IPS DF 6.9 (cell line): Measurements from ENCODE around the gene PEAR1.

Source experiments
- DNase-seq: peaks from one replicate; pipeline ENCODE4 v3.0.0-alpha.2; 2013; ENCODE audit warnings: low read depth, low spot score
- H3K27ac ChIP-seq: one replicate; pipeline ENCODE4 v1.5.1; 2013; ENCODE audit warnings: low read length, control low read depth
- H3K27me3 ChIP-seq: 2 replicates; pipeline ENCODE4 v1.6.1; 2013; ENCODE audit warnings: mild to moderate bottlenecking, low read length; ENCODE audit not compliant: control insufficient read depth, insufficient read depth
- H3K36me3 ChIP-seq: 2 replicates; pipeline ENCODE4 v1.6.1; 2013; ENCODE audit warnings: low read length; ENCODE audit not compliant: control insufficient read depth, insufficient read depth
- H3K4me1 ChIP-seq: 2 replicates; pipeline ENCODE4 v1.6.1; 2013; ENCODE audit warnings: low read length; ENCODE audit not compliant: control insufficient read depth, insufficient read depth
- H3K4me3 ChIP-seq: 2 replicates; pipeline ENCODE4 v1.5.1; 2013; ENCODE audit warnings: mild to moderate bottlenecking, low read length
- H3K9me3 ChIP-seq: 2 replicates; pipeline ENCODE4 v1.6.1; 2013; ENCODE audit warnings: low read length, inconsistent platforms; ENCODE audit not compliant: control insufficient read depth, insufficient read depth
- WGBS: extraction: QIAGEN DNeasy Blood & Tissue Kit; methylation state at CpG from one replicate; pipeline ENCODE4 v1.1.7; 2013; ENCODE audit warnings: mixed read lengths, missing lambda C conversion rate; ENCODE audit not compliant: insufficient read length, insufficient coverage; 5-methylcytosine and 5-hydroxymethylcytosine counted together

The PEAR1 gene

GRCh38 chr1:156927215-156928042 lies 33.9 kb downstream of the PEAR1 start:
- no CpG with 5 or more reads among the region's 64 CpGs for WGBS
- Histone ChIP-seq H3K4me3 (peak overlapping the region; percentile 35; the same call in 1 of the 2 replicates), H3K36me3 (no peaks in the 10 kb centered on the region), H3K27me3 (peaks cover 52% of the 10 kb centered on the region), H3K9me3 (no peaks in the 10 kb centered on the region), H3K27ac (no peak overlapping the region), H3K4me1 (peaks cover 4% of the 10 kb centered on the region)
- DNase-seq, result no peak

- H3K27me3 ChIP-seq, result peaks cover 45% of the 10 kb centered on the region
- H3K4me3 ChIP-seq, result no peak overlapping the region
- H3K9me3 ChIP-seq, result no peaks in the 10 kb centered on the region
- no peak overlapping the region for H3K27ac ChIP-seq
- H3K36me3 ChIP-seq, result no peaks in the 10 kb centered on the region
- no CpG with 5 or more reads among the region's 4 CpGs for WGBS
- DNase-seq, result no peak
- H3K4me1 ChIP-seq, result peaks cover 2% of the 10 kb centered on the region; the same call in 1 of the 2 replicates
Observed at GRCh38 chr1:156928043-156928602, 34.6 kb downstream of the PEAR1 start.

GRCh38 chr1:156929596-156930238 lies 36.2 kb downstream of the PEAR1 start:
- Histone ChIP-seq H3K27ac (no peak overlapping the region), H3K9me3 (no peaks in the 10 kb centered on the region), H3K4me3 (no peak overlapping the region), H3K4me1 (peaks cover 1% of the 10 kb centered on the region; the same call in 1 of the 2 replicates), H3K36me3 (no peaks in the 10 kb centered on the region), H3K27me3 (peaks cover 29% of the 10 kb centered on the region)
- no peak for DNase-seq
- WGBS, result no CpG with 5 or more reads among the region's 6 CpGs

- no CpG with 5 or more reads among the region's 4 CpGs for WGBS
- H3K9me3 ChIP-seq, result no peaks in the 10 kb centered on the region
- peaks cover 21% of the 10 kb centered on the region for H3K27me3 ChIP-seq
- no peak for DNase-seq
- H3K4me1 ChIP-seq, result no peaks in the 10 kb centered on the region; the same call in 1 of the 2 replicates
- H3K27ac ChIP-seq, result no peak overlapping the region
- H3K36me3 ChIP-seq, result no peaks in the 10 kb centered on the region
- no peak overlapping the region for H3K4me3 ChIP-seq
Observed at GRCh38 chr1:156930483-156930882, 37.0 kb downstream of the PEAR1 start.

DNA sequence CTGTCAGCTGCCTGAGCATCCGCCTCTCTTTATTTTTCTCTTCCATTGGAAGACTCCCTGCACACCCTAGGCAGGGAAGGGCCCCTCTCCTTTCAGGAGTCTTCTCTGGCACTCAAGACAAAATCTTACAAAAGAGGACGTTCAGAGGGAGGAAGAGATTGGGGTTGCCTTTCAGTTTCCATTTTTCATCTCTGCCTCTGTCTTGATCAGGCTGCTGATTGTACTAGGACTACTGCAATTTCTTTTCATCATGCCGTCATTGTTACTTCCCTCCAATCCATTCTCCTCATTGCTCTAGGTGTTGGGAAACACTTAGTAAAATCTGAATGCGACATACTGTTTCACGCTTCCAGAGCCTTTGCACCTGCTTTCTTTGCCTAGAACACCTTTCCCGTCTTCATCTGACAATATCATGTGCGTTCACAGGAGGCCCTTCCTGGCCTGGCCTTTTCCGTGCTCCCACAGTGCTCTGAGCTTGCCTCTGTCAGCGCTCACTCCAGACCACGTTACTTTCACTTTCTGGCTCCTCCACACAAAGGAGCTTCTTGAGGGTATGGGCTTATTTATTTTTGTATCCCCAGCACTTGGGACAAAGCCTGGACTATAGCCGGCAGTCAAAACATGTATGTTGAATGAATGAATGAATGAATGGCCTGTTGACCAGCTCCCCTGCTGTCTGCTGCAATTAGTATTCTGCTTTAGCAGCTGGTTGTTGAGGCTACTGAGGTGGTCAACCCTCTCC lies 37.9 kb downstream of the PEAR1 start:
- no peak overlapping the region for H3K27ac ChIP-seq
- no CpG with 5 or more reads among the region's 11 CpGs for WGBS
- H3K27me3 ChIP-seq, result peaks cover 14% of the 10 kb centered on the region
- H3K9me3 ChIP-seq, result no peaks in the 10 kb centered on the region
- peaks cover 1% of the 10 kb centered on the region; the same call in 1 of the 2 replicates for H3K4me1 ChIP-seq
- no peak overlapping the region for H3K4me3 ChIP-seq
- H3K36me3 ChIP-seq, result no peaks in the 10 kb centered on the region
- DNase-seq, result no peak

- Histone ChIP-seq H3K36me3 (no peaks in the 10 kb centered on the region), H3K4me1 (peaks cover 1% of the 10 kb centered on the region; the same call in 1 of the 2 replicates), H3K27me3 (peaks cover 7% of the 10 kb centered on the region), H3K4me3 (no peak overlapping the region), H3K9me3 (no peaks in the 10 kb centered on the region), H3K27ac (no peak overlapping the region)
- no peak for DNase-seq
- 100% methylated on average over 1 of the region's 8 CpGs for WGBS
Observed at GRCh38 chr1:156931974-156932710, 38.6 kb downstream of the PEAR1 start.

DNA sequence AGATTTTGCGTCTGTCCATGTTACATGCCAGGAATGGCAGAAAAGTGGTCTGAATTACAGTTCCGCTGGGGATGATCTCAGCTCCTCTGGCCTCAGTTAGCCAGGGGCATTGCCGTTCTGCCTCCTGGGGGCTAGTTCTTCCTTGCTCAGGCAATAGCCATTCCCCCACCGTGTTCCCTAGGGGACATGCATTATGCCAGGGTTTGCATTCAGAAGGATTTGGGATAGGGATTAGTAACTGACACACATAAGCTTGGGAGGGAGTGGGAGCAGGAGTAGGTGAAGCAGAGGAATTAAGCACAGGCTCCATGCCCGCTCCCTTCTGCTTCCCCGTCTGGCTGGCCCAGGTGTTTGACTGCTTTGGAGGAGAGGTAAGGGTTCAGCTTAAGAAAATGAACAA lies 39.6 kb downstream of the PEAR1 start:
- Histone ChIP-seq H3K4me3 (no peak overlapping the region), H3K27ac (no peak overlapping the region), H3K27me3 (peaks cover 3% of the 10 kb centered on the region; the same call in 1 of the 2 replicates), H3K4me1 (peaks cover 1% of the 10 kb centered on the region; the same call in 1 of the 2 replicates), H3K9me3 (no peaks in the 10 kb centered on the region), H3K36me3 (no peaks in the 10 kb centered on the region)
- DNase-seq, result no peak
- WGBS, result no CpG with 5 or more reads among the region's 6 CpGs

DNA sequence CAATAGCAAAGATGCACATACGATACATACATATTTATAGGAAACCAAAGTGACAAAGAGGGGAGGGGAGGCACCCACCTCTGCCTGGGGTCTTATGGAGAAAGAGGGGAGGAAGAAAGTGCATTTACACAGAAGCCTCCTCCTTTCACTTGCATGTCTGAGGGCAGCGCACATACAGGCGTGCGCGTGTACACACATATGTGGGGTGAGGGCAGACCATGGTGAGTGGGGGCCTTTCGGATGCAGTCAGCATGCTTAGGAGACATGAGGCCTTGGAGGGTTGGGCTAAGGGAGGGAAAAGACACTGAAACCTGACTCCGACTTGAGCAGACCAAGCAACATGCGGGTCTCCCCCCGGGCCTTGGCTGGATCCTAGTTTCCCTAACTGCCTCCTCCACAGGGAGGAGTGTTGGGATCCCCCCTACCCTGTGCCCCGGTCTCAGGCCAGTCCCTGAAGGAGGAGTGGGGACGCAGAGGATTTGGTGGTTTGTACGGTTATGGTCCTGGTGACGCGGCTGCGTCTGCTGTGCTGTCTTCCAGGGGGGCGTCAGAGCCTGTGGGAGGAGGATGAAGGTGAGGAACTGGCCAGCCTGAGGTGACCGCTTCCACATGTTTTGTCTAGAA lies 42.1 kb downstream of the PEAR1 start:
- peaks cover 9% of the 10 kb centered on the region for H3K36me3 ChIP-seq
- no peak overlapping the region for H3K4me3 ChIP-seq
- DNase-seq, result no peak
- no peaks in the 10 kb centered on the region for H3K9me3 ChIP-seq
- H3K4me1 ChIP-seq, result peaks cover 1% of the 10 kb centered on the region; the same call in 1 of the 2 replicates
- no CpG with 5 or more reads among the region's 17 CpGs for WGBS
- no peak overlapping the region for H3K27ac ChIP-seq
- no peaks in the 10 kb centered on the region; the same call in 1 of the 2 replicates for H3K27me3 ChIP-seq

DNA sequence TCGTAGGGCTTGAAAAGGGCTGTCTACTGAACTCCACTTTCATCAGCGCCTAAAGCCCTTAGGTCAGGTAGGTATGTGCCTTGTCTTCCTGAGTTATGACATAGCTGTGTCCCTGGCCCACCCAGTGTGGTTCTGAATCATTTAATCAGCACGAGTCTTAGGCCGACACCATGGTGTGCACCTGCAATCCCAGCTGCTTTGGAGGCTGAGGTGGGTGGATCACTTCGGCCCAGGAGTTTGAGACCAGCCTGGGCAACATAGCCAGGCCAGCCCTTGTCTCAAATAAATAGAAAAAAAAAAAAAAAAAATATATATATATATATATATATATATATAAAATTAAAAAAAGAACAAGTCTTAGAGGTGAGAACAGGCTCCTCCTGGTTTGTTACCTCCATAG lies 42.7 kb downstream of the PEAR1 start:
- DNase-seq, result no peak
- no peaks in the 10 kb centered on the region for H3K27me3 ChIP-seq
- no CpG with 5 or more reads among the region's 5 CpGs for WGBS
- H3K4me3 ChIP-seq, result no peak overlapping the region
- H3K9me3 ChIP-seq, result no peaks in the 10 kb centered on the region
- H3K4me1 ChIP-seq, result peaks cover 1% of the 10 kb centered on the region; the same call in 1 of the 2 replicates
- H3K27ac ChIP-seq, result no peak overlapping the region
- H3K36me3 ChIP-seq, result peaks cover 9% of the 10 kb centered on the region
